Cortex of kidney (tissue), 1 donor: ENCODE measurements around the gene TOP3A.
"Not testable (repeated sequence)": the region's sequence is repeated elsewhere in the genome, so short reads cannot be mapped to it uniquely, and the experiment has no call there.

Experiments
- DNase-seq: peaks from one replicate; lab custom pipeline; 2025; lab: John Stamatoyannopoulos, UW

Gene TOP3A, protein sequence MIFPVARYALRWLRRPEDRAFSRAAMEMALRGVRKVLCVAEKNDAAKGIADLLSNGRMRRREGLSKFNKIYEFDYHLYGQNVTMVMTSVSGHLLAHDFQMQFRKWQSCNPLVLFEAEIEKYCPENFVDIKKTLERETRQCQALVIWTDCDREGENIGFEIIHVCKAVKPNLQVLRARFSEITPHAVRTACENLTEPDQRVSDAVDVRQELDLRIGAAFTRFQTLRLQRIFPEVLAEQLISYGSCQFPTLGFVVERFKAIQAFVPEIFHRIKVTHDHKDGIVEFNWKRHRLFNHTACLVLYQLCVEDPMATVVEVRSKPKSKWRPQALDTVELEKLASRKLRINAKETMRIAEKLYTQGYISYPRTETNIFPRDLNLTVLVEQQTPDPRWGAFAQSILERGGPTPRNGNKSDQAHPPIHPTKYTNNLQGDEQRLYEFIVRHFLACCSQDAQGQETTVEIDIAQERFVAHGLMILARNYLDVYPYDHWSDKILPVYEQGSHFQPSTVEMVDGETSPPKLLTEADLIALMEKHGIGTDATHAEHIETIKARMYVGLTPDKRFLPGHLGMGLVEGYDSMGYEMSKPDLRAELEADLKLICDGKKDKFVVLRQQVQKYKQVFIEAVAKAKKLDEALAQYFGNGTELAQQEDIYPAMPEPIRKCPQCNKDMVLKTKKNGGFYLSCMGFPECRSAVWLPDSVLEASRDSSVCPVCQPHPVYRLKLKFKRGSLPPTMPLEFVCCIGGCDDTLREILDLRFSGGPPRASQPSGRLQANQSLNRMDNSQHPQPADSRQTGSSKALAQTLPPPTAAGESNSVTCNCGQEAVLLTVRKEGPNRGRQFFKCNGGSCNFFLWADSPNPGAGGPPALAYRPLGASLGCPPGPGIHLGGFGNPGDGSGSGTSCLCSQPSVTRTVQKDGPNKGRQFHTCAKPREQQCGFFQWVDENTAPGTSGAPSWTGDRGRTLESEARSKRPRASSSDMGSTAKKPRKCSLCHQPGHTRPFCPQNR

DNA sequence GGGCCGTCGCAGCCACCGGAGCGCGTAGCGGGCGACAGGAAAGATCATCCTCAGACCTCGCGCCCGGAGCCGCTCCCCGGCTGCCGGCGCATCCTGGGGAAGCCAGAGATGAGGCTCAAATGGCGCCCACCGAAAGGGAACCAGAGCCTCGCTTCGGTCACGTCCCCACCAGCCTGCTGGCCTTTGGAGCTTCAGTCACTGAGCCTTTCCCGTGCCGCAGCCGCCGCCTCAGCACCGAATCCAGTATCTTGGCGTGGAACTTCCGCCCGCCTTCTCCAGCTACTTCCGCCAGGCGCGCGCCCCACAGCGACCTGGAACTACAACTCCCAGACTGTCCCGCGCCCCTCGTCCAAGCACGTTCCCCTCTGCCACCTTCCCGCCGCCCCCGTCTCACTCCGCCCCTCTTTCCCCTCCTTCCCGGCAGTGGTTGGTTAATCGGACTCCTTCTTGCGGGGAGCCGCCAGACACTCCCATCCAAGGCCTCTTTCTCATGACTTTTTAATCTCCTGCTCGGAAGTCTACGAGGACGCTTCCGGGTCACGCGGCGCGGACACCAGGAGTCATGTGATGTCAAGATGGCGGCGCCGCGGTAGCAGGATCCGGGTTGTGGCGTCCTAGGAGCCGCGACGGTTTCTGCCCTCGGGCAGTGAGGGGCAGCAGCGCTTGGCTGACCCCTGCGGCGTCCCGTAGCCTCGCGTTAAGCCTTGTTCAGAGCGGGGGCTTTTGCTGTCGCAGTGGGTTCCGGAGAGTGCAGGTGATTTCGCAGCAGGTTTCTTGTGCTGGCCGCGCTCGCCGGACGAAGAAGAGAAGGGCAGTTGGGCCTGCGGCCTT, at the start of gene TOP3A, which contains the start of gene SMCR8:
Gene TOP3A (minus strand): TSS at position 264 of the 831 bp plus-strand sequence. CDS start 216 bp downstream, at position 48.
Gene SMCR8 (plus strand): TSS at position 563 of the 831 bp plus-strand sequence. CDS start 497 bp downstream, outside the sequence.
- DNase-seq: peak; percentile 52

DNA sequence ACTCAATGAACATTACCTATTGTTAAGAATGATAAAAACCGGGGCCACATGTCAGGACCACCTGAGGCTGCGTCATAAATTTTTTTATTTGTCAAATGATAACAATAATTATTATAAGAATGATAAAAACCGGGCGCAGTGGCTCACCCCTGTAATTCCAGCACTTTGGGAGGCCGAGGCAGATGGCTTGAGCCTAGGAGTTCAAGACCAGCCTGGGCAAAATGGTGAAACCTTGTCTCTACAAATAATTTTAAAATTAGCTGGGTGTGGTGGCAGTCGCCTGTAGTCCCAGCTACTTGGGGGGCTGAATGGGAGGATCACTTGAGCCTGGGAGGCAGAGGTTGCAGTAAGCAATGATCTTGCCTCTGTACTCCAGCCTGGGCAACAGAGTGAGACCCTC, 49.4 kb upstream of the TOP3A start:
- no peak for DNase-seq

DNA sequence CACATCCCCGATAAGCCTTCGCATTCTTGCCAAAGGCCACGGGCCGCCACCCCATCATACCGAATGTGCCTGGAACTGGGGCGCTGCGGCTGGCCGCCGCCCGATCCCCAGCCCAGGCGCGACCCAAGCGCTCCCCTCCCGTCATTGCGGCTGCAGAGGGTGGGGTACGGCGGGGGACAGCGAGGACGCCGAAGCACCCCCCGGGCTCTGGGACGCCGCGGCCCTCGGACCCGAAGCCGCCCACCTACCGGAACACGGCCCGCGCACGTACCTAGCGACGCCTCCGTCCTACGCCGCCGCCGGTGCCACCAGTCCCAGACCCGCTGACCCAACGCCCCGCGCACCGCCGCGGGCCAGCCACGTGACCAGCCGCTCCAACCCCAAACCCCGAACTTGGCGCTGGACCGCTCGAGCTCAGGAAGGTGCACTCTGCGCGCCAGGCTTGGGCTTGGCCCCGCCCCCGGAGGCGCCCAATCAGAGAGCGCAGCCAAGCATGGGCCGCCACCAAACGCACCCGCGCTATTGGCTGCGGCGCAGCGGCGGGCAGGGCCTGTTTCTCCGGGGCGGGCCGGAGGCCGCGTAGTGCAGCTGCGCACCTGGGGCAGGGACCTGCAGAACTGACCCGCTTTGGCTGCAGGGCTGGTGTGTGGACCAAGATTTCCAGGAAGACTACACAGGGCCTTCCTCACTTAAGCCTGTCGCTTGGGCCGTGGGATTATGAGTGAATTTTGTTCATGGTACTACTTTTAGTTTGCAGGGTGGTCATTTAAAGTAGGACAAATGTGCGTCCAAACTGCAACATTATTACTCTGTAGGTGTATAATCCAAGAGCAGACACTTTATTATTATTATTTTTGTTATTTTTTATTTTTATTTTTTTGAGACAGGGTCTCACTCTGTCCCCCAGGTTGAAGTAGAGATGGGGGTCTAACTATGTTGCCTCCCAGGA, 48.6 kb upstream of the TOP3A start, which contains the start of gene SHMT1:
Gene SHMT1 (minus strand): TSS at position 450 of the 949 bp plus-strand sequence. CDS start 7,569 bp downstream, outside the sequence.
- peak; percentile 27 for DNase-seq

DNA sequence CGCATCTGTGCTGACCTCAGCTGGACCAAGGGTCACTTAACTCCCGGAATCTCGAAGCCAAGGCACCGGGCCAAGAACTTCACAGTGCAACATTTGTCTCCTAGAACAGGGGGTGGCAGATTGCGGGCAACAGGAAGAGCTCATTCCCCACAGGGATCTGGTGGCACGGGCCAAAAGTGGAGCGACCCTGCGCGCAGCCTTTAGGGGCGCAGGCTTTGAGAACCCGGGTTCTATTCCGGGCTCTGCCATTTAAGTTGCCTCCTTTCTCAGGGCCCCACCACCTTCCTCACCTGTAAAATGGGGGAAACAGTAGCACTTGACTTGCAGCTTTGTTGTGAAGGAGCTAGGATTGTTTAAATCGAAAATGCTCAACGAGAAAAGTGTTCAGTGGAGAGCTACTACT, 47.9 kb upstream of the TOP3A start:
- DNase-seq: no peak

DNA sequence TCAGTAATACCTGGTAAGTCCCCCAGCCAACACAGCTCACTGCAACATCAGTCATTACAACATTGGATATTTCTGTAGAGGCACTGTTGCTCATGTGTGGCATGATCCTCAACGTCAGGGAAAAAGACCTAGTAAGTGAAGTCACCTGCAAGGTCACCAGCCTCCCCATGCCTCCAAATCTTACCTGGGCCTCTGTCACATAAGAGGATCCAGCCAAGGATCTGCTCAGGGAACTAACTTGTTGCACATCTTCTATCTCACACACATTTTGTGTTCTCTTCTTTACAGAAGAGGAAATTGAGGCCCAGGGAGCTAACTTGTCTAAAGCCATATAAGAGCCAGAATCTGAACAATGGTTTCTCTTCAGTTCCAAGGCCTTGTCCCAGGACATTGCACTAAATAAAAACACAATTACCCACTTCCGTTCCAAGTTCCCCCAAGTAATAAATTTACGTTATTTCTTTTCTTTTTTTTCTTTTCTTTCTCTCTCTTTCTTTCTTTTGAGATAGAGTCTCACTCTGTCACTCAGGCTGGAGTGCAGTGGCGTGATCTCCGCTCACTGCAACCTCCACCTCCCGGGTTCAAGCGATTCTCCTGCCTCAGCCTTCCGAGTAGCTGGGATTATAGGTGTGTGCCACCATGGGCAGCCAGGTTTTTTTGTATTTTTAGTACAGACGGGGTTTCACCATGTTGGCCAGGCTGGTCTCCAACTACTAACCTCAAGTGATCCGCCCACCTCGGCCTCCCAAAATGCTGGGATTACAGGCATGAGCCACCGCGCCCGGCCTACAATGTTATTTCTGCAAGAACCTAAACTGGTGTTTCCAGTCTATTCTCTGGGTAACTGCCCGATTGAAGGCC, 47.3 kb upstream of the TOP3A start:
- no peak for DNase-seq

DNA sequence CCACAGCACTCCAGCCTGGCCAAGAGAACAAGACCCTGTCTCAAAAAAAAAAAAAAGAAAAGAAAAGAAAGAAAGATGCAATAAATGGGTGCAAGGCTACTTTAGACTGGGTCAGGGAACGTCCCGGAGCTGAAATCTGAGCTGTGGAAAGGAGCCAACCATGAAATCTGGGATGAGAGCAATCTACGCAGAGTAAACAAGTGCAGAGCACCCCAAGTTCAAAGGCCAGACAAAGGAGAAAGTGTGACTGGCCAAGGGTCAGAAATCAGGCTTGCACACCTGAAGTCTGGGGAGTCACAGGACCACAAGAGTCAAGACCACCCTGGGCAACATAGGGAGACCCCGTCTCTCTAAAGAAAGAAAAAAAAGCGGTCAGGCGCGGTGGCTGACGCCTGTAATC, 45.7 kb upstream of the TOP3A start:
- no peak for DNase-seq

DNA sequence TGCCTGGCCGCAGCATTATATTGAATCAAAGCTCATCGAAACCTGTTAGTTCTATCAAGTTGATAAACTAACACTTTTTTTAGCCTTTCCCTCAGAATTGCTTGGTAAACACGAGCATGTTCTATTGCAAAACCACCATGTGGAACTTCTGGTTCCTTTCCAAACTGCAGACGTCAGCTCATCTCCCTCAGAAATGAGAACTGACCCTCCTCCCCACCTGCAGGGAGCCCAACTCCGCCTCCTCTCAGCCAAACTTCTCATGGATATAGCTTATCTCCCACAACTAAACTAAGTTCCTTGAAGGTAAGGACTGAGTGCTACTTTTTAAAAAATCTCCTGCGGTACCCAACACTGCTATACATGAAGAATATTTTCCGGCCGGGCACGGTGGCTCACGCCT, 41.8 kb upstream of the TOP3A start:
- no peak for DNase-seq

DNA sequence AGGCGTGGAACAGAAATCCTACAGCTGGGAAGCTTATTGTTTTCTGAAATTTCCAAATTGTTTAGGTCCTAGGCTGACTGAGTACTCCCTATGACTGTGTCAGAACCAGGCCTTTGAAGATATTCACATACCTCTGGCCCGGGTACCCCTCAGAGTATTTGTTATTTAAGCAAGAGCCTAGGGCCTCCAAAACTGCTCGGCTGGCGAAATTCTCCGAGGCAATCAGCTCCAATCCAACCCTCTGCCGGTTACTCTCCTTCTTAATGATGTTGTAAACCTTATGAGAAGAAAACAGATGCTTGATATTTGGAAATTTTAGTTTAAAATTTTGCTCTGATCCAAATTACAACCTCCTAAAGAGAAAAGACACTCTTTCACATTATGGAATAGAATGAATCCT, 38.7 kb upstream of the TOP3A start:
- no peak for DNase-seq

DNA sequence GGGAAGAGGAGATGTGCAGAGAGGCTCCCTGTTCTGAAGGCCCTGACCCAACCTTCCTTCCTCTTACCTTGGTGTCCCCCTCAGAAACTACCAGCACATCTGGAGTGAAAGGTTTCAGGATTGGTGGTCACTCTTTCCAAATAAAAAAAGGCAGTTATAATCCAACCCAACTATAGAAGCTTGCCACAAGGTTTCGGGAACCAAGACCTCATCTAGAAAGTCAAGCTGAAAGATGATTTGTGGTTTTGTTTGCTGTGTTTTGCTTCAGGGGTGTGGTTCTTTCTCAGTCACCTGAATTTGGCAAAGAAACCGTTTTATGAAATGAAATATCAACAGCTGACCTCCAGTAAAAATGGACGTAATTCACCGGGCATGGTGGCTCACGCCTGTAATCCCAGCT, 29.2 kb upstream of the TOP3A start:
- DNase-seq: no peak

DNA sequence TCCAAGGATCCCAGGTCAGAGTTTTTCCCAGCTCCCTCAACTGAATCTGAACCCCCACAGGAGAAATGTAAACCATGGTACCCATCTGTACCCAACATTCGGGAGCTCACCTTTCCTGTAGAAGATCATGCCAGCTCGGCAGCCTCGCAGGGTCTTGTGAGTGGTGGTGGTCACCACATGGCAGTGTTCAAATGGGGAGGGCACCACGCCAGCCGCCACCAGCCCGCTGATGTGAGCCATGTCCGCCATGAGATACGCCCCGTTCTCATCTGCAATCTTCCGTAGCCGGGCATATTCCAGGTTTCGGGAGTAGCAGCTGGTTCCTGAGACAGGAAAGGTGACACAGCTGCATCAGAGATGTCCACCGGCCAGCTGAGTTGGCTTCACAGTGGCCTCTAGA, 25.1 kb upstream of the TOP3A start:
- DNase-seq: no peak

DNA sequence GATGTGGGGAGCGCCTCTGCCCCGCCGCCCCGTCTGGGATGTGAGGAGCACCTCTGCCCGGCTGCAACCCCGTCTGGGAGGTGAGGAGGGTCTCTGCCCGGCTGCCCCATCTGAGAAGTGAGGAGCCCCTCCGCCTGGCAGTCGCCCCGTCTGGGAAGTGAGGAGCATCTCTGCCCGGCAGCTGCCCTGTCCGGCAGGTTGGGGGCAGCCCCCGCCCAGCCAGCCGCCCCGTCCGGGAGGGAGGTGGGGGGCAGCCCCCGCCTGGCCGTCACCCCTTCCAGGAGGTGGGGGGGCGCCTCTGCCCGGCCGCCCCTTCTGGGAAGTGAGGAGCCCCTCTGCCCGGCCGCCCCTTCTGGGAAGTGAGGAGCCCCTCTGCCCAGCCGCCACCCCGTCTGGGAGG, 23.4 kb upstream of the TOP3A start:
- not testable (repeated sequence) for DNase-seq

DNA sequence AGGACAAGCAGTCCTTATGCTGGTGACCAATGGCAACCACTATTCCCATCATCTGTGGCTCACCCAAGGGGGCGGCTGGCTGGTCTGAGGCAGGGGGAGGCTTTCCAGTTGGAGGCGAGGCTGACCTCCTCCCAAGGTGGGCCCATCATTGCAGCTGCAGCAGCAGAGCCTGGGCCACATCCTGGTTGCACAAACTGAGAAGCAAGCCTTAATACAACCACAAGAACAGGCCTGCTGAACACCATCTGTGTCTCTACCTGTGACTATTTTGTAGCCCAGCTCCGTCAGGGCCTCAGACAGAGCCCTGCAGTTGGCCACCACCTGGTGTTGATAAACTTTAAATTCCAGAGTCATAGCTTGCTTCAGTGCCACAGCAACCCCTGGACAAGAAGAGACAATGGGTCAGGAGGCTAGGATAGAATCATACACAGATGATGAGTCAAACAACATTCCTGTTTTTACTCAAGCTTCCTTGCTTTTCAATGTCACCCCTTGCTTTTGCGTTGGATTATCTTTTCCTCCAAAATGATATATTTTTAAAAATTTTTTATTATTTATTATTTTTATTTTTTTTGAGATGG, 18.2 kb upstream of the TOP3A start:
- no peak for DNase-seq

DNA sequence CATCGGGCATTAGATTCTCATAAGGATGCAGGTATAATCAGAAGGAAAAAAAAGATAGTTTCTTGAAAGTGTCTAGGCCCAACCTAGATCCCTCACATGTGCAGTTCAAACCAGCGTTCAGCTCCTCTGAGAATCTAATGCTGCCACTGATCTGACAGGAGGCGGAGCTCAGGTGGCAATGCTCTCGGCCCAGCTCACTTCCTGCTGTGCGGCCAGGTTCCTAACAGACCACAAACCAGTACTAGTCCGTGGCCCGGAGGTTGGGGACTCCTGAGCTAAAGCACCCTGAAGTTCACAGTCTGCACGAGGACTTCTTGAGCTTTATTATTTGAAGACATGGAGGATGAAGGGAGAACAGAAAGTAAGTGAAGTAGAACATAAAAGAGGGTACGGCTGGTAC, 17.1 kb upstream of the TOP3A start:
- DNase-seq: no peak

DNA sequence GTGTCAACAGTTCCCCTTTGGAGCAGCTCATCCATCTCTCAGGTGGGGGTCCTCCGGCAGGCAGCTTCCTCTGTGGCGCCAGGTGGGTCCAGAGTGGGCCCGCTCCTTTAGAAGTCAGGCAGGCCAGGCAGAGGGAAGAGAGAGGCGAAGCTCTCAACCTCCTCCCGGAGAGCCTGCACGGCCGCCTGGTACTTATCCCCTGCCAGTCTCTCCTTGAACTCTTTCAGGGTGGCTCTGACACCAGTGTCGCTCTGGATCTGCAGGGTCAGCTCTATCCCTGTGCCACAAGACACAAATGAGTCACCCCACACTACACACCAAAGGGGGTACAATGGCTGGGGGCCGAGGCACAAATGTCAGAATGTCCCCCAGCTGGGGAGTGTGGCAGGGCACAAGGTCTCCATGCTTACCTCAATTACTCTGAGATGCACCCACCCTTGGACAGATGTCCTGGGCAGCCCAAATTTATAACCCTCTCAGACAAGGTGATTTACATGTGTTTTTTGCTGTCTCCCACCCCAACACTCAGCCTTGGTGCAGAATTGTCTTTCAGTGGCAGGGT, 13.9 kb upstream of the TOP3A start:
- DNase-seq: no peak

DNA sequence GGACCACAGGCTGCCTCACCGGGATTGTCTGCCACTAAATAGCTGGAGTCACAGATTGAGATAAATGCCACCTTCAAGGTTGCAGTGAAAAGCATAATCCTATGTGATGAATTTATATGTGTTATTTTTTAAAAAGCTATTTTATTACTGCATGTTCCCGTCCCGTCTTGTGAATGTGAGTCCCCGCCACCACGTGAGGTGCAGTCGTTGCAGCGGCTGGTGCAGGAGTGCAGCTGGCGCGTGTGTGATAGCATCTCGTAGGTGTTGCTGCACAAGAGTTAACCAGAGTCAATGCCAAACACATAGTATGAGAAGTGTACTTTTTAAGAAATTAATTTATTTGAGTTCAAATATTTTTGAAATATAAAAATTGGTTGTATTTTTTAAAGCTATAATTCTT, 12.8 kb upstream of the TOP3A start:
- no peak for DNase-seq

DNA sequence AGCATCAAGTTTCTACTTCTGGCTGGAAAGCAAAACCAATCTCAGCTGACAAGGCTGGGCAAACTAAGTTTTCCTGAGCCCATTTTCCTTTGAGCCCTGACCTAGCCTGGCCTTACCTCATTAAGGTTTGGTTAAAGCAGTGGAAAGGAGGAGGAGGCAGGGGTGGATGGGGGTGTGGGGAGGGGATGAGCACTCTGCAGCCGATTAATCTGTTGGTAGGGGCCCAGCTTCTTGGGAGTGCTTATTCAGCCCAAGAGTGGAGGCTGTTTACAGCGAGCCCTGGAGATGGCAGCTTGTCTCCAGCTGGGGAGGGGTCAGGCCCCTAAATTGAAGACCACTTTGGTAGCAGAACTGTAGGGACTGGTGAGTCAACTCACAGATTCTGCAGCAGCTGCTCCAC, 12.3 kb upstream of the TOP3A start:
- no peak for DNase-seq

DNA sequence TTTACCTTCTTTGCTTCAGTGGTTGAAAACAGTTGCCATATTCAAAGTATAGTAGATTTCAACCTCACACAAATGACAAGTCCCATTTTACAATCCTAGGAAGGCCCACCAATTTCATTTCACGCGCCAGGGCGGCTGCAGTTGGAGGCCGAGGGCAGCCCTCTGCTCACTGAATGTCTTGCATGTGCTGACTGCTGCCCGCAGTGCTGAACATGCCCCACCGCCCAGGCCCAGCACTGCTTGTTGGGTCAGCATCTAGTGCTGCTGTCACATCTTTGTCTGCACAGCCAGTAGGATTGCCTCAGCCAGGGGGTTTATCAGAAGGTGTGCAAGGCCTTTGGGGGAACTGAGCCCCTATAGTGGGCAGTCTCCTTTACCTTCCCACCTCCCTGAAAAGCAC, 11.8 kb upstream of the TOP3A start:
- DNase-seq: no peak

DNA sequence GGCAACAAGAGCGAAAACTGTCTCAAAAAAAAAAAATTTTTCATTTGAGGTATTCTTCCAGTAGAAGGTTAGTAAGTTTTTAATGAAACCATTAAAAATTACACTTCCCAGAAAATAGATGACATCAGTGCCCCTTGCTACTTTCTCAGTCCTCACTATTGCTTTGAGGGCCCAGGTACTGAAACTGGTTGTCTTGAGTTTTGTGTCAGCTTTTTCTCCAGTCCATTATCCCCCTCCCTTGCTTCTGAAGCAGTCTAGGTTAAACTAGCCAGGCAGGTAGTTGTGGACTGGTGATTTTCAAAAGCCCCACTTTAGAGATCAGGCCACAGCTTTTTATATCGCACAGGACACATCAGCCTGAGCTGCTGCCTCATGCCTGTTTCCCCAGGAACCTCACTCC, 11.2 kb upstream of the TOP3A start:
- DNase-seq: no peak
